ENCODE data around the gene PDE9A.

- TF ChIP-seq POLR2A (IDR thresholded peaks at IDR 0.05) = no peak
- TF ChIP-seq, protein P1, sequence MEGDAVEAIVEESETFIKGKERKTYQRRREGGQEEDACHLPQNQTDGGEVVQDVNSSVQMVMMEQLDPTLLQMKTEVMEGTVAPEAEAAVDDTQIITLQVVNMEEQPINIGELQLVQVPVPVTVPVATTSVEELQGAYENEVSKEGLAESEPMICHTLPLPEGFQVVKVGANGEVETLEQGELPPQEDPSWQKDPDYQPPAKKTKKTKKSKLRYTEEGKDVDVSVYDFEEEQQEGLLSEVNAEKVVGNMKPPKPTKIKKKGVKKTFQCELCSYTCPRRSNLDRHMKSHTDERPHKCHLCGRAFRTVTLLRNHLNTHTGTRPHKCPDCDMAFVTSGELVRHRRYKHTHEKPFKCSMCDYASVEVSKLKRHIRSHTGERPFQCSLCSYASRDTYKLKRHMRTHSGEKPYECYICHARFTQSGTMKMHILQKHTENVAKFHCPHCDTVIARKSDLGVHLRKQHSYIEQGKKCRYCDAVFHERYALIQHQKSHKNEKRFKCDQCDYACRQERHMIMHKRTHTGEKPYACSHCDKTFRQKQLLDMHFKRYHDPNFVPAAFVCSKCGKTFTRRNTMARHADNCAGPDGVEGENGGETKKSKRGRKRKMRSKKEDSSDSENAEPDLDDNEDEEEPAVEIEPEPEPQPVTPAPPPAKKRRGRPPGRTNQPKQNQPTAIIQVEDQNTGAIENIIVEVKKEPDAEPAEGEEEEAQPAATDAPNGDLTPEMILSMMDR (IDR thresholded peaks at IDR 0.05) = no peak
These were observed 23.4 kb upstream of the PDE9A start for GRCh38 chr21:42629933-42630589.
